GM12892 (cell line): ENCODE measurements around the gene HSBP1L1.

Source experiments
- DNase-seq: peaks from one replicate; pipeline ENCODE4 v3.0.0; 2011; ENCODE audit not compliant: insufficient read length
- FAIRE-seq: peaks from 2 replicates; lab custom pipeline; 2011; peaks lifted over from hg19 to GRCh38; lab: Jason Lieb, UNC
- POLR2A ChIP-seq: IDR thresholded peaks from 2 replicates; pipeline ENCODE4 v1.6.1; 2011; ENCODE audit warnings: low read depth, low read length, control low read depth
- POLR2AphosphoS5 ChIP-seq: IDR thresholded peaks from 2 replicates; pipeline ENCODE4 v1.6.1; 2011; ENCODE audit warnings: low read depth, low read length, control low read depth
- TAF1 ChIP-seq: IDR thresholded peaks from 2 replicates; pipeline ENCODE4 v1.6.1; 2011; ENCODE audit warnings: low read depth, mild to moderate bottlenecking, control low read depth, low read length, borderline replicate concordance

Gene HSBP1L1

DNA sequence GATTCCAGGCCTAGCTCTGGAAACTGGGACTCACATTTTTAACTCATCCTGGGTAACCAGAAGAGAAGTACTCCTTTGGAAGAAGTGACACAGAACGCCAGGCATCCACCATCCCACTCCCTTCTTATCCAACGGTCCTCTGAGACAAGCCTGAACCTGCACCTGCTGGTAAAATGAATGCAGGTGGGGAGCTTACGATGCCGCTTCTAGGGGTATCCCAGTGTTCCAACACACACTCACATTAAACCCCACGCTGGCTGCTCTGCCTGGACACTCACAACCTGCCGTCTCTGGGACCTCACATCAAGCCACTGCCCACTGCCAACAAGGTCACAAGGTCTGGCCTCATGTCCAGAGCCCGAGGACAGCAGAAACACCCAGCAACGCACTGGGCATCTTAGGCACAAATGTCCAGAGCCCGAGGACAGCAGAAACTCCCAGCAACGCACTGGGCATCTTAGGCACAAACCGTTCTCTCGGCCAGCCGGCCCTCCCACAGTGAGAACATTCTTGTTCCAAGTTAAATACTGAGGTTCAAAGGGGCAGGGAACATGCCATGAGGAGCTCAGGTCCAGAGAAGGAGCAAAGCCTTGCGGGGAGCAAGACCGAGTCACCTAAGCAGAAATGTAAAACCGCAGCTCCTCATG is 22.8 kb upstream of the HSBP1L1 start:
- FAIRE-seq (no peak), DNase-seq (no peak)
- TF ChIP-seq POLR2AphosphoS5 (no peak), POLR2A (no peak), TAF1 (no peak)

DNA sequence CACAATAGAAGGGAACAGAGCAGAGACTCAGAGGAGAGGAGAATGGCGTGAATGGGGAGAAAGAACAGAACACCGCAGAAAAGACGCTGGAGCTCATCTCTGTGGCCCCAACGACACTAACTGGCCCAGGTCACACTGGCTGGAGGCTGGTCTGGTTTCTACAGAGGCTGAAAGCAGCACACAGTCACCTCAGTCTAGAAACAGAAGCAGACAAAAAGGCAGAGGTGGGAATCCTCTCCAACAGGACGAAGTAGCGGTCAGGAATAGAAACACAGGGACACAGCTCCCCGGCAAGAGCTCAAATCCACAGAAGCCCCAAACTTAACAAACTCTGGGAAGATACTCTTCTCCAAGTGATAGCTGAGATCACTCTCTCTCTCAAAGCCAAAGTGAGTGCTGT is 22.2 kb upstream of the HSBP1L1 start:
- DNase-seq (no peak), FAIRE-seq (no peak)
- TF ChIP-seq TAF1 (no peak), POLR2A (no peak), POLR2AphosphoS5 (no peak)

DNA sequence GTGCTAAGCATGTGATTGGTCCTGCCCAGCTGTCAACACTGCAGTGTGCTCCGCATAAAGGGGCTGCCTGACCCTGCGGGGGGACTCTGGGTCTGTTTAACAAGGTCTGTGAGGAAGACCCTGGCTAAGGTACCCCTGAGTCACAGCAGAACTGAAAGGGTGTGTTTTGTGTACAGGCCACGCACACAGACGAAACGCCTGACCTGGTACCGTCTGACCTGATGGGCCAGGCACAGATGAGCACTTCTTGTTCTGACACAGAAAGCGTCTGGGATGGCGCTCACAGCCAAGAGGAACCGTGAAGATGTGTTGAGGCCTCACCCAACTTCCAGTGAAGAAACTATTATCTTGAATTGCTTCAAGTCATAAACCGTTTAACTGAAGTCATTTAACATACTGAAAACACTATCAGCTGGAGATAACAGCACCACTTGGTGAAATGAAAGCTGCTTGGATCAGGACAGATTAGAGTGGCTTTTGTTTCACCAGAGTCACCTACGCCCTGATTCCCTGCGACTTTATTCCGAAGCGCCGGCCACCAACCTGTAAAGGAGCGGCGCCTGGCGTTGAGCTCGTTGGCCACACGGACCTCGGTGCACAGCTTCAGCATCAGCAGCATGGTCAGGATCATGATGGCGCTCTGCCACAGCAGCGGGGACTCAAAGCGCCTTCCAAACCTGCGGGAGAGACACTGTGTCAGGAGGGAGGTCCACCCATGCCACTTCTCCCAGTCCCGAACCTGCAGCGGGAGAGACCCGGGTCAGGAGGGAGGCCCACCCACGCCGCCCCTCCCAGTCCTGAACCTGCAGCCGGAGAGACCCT is 21.4 kb upstream of the HSBP1L1 start:
- DNase-seq (no peak), FAIRE-seq (no peak)
- no peak for TF ChIP-seq POLR2A
- no peak for TF ChIP-seq TAF1
- TF ChIP-seq POLR2AphosphoS5, result no peak

DNA sequence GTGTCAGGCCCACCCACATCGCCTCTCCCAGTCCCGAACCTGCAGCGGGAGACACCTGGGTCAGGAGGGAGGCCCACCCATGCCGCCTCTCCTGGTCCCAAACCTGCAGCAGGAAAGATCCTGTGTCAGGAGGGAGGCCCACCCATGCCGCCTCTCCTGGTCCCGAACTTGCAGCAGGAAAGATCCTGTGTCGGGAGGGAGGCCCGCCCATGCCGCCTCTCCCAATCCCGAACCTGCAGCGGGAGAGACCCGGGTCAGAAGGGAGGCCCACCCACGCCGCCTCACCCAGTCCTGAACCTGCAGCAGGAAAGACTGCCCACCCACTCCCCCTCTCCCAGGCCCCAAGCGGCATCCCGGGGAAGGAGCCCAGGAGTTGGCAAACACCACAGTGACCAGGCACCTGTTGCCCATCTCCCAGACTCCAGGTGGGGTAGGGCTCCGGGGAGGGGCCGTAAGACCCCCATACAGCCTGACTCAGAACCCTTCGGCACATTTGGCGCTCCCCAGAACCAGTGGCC is 20.8 kb upstream of the HSBP1L1 start:
- FAIRE-seq, result no peak
- TF ChIP-seq POLR2AphosphoS5, result no peak
- no peak for TF ChIP-seq TAF1
- no peak for TF ChIP-seq POLR2A
- no peak for DNase-seq

DNA sequence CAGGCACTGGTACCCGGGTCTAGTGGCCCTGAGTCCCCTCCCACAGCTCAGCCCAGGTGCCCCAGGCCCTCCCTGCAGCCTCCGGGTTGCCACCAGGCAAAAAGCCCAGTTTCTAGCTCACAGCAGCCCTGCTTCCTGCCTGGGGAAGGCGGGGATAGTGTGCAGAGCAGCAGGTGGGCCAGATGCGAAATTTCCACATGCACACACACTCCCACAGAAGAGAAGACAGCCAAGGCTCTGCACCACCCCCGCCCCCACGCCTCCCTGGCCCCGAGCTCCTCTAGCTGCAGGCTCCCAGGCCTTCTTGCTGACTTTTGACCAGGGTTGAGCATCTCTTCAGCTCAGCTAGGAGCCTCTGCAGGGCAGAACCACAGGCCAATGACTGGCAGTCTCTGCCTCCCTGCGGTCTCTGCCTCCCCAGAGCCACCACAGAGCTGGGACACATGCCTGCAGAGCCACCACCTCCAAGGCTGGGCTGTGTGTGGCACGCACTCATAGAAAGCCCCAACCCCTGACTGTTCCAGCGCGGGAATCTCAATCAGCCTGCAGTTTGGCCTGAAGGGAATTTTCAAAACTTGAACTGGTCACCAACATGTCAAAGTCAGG is 20.2 kb upstream of the HSBP1L1 start:
- DNase-seq (no peak), FAIRE-seq (no peak)
- TF ChIP-seq POLR2AphosphoS5 (no peak), POLR2A (no peak), TAF1 (no peak)

- TF ChIP-seq POLR2A (no peak), TAF1 (no peak), POLR2AphosphoS5 (no peak)
- FAIRE-seq (no peak), DNase-seq (no peak)
These were observed 19.7 kb upstream of the HSBP1L1 start for GRCh38 chr18:79944746-79945117.

GRCh38 chr18:79945118-79946042 is 19.1 kb upstream of the HSBP1L1 start:
- TF ChIP-seq POLR2AphosphoS5 (no peak), TAF1 (no peak), POLR2A (no peak; the same call in 1 of the 2 replicates)

DNA sequence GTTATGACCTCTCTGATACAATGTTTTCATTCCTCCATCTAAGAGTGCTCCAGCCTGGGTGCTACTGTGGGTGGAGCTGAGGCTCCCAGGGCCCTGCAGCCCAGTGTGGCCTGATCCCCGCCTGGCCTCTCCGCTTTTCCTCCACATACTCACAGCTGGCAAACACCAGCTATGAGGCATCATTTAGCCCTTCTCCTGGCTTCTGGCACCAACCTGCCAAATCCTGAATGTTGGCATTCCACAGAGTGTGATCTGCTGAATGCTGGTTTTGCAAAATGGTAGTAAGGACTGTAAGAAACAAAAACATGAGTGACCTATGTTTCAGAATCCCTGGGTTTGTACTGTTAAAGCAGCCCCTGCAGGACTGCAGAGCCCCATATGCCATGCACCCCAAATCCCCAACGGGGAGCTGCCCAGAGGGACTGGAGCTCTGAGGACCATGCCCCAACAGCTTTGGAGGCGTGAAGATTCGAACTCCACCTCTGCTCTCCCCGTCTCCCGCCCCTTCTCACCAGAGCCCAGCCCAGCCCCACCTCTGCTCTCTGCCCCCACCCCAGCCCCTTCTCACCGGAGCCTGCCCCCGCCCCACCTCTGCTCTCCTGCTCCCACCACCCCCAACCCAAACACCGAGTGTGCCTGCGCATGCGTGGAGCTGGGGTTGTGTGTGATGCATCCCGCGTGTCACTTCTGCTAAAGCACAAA is 17.2 kb upstream of the HSBP1L1 start:
- DNase-seq, result no peak
- TF ChIP-seq TAF1 (no peak), POLR2A (no peak)
- no peak for FAIRE-seq

More at GRCh38 chr18:79945118-79946042, 19.1 kb upstream of the HSBP1L1 start:
- no peak for FAIRE-seq
- DNase-seq, result no peak

GRCh38 chr18:79947881-79948610 is 16.4 kb upstream of the HSBP1L1 start:
- TF ChIP-seq POLR2A (no peak), TAF1 (no peak), POLR2AphosphoS5 (no peak)
- DNase-seq, result no peak
- no peak for FAIRE-seq
